Loucy (cell line): ENCODE measurements around the gene HOXB3.

Source experiments
- H2AFZ ChIP-seq: fragments of 200-600 bp; sonication (generic); 2 replicates; pipeline ENCODE4 v1.6.0; 2016; ENCODE audit warnings: antibody characterized with exemption, mild to moderate bottlenecking, low read length, moderate library complexity
- H3F3A ChIP-seq: fragments of 200-600 bp; 2 replicates; pipeline ENCODE4 v1.6.0; 2016; ENCODE audit warnings: antibody characterized with exemption, low read depth, mild to moderate bottlenecking
- H3K27me3 ChIP-seq: fragments of 200-600 bp; sonication (generic); 2 replicates; pipeline ENCODE4 v1.6.1; 2014; ENCODE audit warnings: low read length, mild to moderate bottlenecking; ENCODE audit not compliant: insufficient read depth, poor library complexity, severe bottlenecking
- H3K36me3 ChIP-seq: fragments of 200-600 bp; sonication (generic); 2 replicates; pipeline ENCODE4 v1.6.1; 2016; ENCODE audit warnings: low read length; ENCODE audit not compliant: insufficient read depth
- H3K4me1 ChIP-seq: fragments of 200-600 bp; sonication (generic); 2 replicates; pipeline ENCODE4 v1.5.1; 2014; ENCODE audit warnings: low read length, mild to moderate bottlenecking; ENCODE audit not compliant: insufficient read depth, poor library complexity, severe bottlenecking
- H3K4me2 ChIP-seq: fragments of 200-600 bp; sonication (generic); 2 replicates; pipeline ENCODE4 v1.6.0; 2014; ENCODE audit warnings: antibody characterized with exemption, low read length, low read depth, mild to moderate bottlenecking; ENCODE audit not compliant: poor library complexity, severe bottlenecking
- H3K4me3 ChIP-seq: fragments of 200-600 bp; sonication (generic); 2 replicates; pipeline ENCODE4 v1.5.1; 2014; ENCODE audit warnings: low read length, mild to moderate bottlenecking, mixed read lengths; ENCODE audit not compliant: poor library complexity, severe bottlenecking
- H3K79me2 ChIP-seq: fragments of 200-600 bp; sonication (generic); 2 replicates; pipeline ENCODE4 v1.6.1; 2014; ENCODE audit warnings: low read length; ENCODE audit not compliant: insufficient read depth
- H3K9ac ChIP-seq: fragments of 200-600 bp; sonication (generic); 2 replicates; pipeline ENCODE4 v1.6.0; 2014; ENCODE audit warnings: mild to moderate bottlenecking, low read depth, low read length, moderate library complexity; ENCODE audit not compliant: poor library complexity, severe bottlenecking
- H3K9me2 ChIP-seq: fragments of 200-600 bp; sonication (generic); replicated peaks from 2 replicates; pipeline ENCODE4 v1.6.1; 2016; ENCODE audit warnings: low read depth, low read length, mixed read lengths
- H3K9me3 ChIP-seq: fragments of 200-600 bp; sonication (generic); 2 replicates; pipeline ENCODE4 v1.6.1; 2014; ENCODE audit warnings: mild to moderate bottlenecking, antibody characterized with exemption, low read length, low read depth; ENCODE audit not compliant: insufficient read depth
- H4K20me1 ChIP-seq: fragments of 200-600 bp; sonication (generic); 2 replicates; pipeline ENCODE4 v1.6.0; 2014; ENCODE audit warnings: antibody characterized with exemption, low read length, mild to moderate bottlenecking; ENCODE audit not compliant: insufficient read depth, poor library complexity, severe bottlenecking
- EZH2phosphoT487 ChIP-seq: fragments of 200-600 bp; IDR thresholded peaks from 2 replicates; pipeline ENCODE4 v1.6.1; 2018; ENCODE audit warnings: antibody characterized with exemption, mild to moderate bottlenecking, moderate library complexity, borderline replicate concordance
- TF ChIP-seq, protein P1 (sequence below): fragments of 200-600 bp; sonication (generic); conservative IDR thresholded peaks from 2 replicates; pipeline ENCODE4 v1.5.1; 2014; ENCODE audit warnings: mild to moderate bottlenecking, antibody characterized with exemption, low read length

HOXB3 gene

GRCh38 chr17:48543107-48543853 is 46.8 kb downstream of the HOXB3 start:
- peaks cover 26% of the 10 kb centered on the region for H3K27me3 ChIP-seq
- peaks cover 92% of the 10 kb centered on the region for H3K79me2 ChIP-seq
- TF ChIP-seq, protein P1, sequence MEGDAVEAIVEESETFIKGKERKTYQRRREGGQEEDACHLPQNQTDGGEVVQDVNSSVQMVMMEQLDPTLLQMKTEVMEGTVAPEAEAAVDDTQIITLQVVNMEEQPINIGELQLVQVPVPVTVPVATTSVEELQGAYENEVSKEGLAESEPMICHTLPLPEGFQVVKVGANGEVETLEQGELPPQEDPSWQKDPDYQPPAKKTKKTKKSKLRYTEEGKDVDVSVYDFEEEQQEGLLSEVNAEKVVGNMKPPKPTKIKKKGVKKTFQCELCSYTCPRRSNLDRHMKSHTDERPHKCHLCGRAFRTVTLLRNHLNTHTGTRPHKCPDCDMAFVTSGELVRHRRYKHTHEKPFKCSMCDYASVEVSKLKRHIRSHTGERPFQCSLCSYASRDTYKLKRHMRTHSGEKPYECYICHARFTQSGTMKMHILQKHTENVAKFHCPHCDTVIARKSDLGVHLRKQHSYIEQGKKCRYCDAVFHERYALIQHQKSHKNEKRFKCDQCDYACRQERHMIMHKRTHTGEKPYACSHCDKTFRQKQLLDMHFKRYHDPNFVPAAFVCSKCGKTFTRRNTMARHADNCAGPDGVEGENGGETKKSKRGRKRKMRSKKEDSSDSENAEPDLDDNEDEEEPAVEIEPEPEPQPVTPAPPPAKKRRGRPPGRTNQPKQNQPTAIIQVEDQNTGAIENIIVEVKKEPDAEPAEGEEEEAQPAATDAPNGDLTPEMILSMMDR, result no peak; the same call in 1 of the 2 replicates
- TF ChIP-seq EZH2phosphoT487, result no peak
- peaks cover 5% of the 10 kb centered on the region; the same call in 1 of the 2 replicates for H3K36me3 ChIP-seq
- peaks cover 5% of the 10 kb centered on the region for H4K20me1 ChIP-seq
- H3F3A ChIP-seq, result peaks cover 22% of the 10 kb centered on the region
- peak overlapping the region; percentile 95 for H3K4me3 ChIP-seq
- peaks cover 53% of the 10 kb centered on the region for H3K4me1 ChIP-seq
- no peaks in the 10 kb centered on the region for H3K9me3 ChIP-seq
- H3K4me2 ChIP-seq, result peak overlapping the region; percentile 96
- H3K9me2 ChIP-seq, result no peaks in the 10 kb centered on the region
- peak overlapping the region; percentile 98 for H3K9ac ChIP-seq
- no peak overlapping the region for H2AFZ ChIP-seq

DNA sequence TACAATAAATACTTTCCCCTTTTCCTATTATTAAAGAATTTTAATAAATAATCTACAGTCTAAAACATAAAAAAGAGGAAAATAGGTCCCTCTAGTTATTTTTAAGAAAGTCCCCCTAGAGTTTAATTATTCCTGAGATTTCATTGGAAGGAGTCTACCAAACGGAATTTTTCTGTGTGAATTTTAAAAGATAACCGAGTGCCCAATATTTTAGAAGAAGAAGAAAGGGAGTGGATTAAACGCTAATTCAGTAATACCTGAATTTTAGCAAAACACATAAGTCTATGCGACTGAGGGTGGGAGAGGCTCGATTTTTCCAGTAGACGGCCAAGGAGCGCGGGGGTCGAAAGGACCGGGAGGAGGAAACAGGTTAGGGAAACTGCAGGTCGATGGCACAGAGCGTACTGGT is 47.3 kb downstream of the HOXB3 start:
- H4K20me1 ChIP-seq, result peaks cover 4% of the 10 kb centered on the region
- peaks cover 2% of the 10 kb centered on the region; the same call in 1 of the 2 replicates for H3K36me3 ChIP-seq
- H3F3A ChIP-seq, result peaks cover 17% of the 10 kb centered on the region
- peaks cover 26% of the 10 kb centered on the region for H3K27me3 ChIP-seq
- H2AFZ ChIP-seq, result no peak overlapping the region
- H3K4me3 ChIP-seq, result peak overlapping the region; percentile 95
- no peaks in the 10 kb centered on the region for H3K9me2 ChIP-seq
- H3K4me2 ChIP-seq, result peak overlapping the region; percentile 96
- H3K79me2 ChIP-seq, result peaks cover 86% of the 10 kb centered on the region
- no peaks in the 10 kb centered on the region for H3K9me3 ChIP-seq
- TF ChIP-seq, protein P1, result no peak
- no peak for TF ChIP-seq EZH2phosphoT487
- H3K4me1 ChIP-seq, result peaks cover 48% of the 10 kb centered on the region
- peak overlapping the region; percentile 98 for H3K9ac ChIP-seq

DNA sequence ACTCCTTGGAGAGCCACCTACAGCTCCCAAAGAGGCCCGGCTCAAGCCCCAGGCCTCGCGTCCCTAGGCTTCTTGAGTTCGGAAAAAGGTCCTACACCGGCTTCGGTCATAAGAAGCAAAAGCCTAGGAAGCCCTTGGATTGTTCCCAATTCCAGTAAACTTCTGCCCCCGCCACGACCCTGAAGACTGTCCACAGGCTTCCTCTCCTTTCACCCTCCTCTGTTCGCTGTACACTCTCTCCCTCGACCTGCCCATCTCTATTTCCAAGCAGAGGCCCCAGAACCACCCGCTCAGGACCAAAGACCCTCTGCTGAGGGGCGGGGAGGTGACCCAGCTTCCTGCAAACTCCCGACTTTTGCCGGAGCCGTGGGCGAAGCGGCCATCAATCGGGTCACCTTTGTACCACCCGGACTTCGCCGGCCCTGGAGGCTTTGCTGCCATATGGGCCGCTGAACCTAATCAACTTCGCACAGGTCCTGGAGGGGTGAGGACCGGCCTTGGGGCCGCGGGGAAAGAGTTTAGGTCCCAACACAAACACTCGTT is 47.9 kb downstream of the HOXB3 start:
- H3K36me3 ChIP-seq, result no peaks in the 10 kb centered on the region
- H3K9me2 ChIP-seq, result no peaks in the 10 kb centered on the region
- no peak for TF ChIP-seq EZH2phosphoT487
- TF ChIP-seq, protein P1, result no peak
- peaks cover 26% of the 10 kb centered on the region for H3K27me3 ChIP-seq
- H3K4me1 ChIP-seq, result peaks cover 42% of the 10 kb centered on the region
- H3K4me3 ChIP-seq, result peak overlapping the region; percentile 95
- peaks cover 4% of the 10 kb centered on the region for H4K20me1 ChIP-seq
- peak overlapping the region; percentile 98 for H3K9ac ChIP-seq
- H2AFZ ChIP-seq, result peak overlapping the region; percentile 11; the same call in 1 of the 2 replicates
- H3F3A ChIP-seq, result peaks cover 12% of the 10 kb centered on the region
- peak overlapping the region; percentile 96 for H3K4me2 ChIP-seq
- peaks cover 82% of the 10 kb centered on the region for H3K79me2 ChIP-seq
- H3K9me3 ChIP-seq, result no peaks in the 10 kb centered on the region
